Progenitor cell of endocrine pancreas (in vitro differentiated cells): ENCODE results near the gene CD320. TPM values are rescaled to one million over a fixed set of nuclear protein-coding genes. Genes with fewer than 3 reads are reported as not detected.
"Not testable (repeated sequence)": the region's sequence is repeated elsewhere in the genome, so short reads cannot be mapped to it uniquely, and the experiment has no call there.

ENCODE experiments used
- DNase-seq: peaks from one replicate; pipeline ENCODE4 v3.0.0; 2021; ENCODE audit warnings: low spot score; ENCODE audit not compliant: unreplicated experiment
- H3K27ac Mint-ChIP-seq: 2 replicates; pipeline ENCODE4 v1.8.0; 2021; ENCODE audit warnings: mild to moderate bottlenecking, moderate library complexity, mixed read lengths
- H3K27me3 Mint-ChIP-seq: 2 replicates; pipeline ENCODE4 v1.8.0; 2021; ENCODE audit warnings: mixed read lengths
- H3K36me3 Mint-ChIP-seq: 2 replicates; pipeline ENCODE4 v1.8.0; 2022; ENCODE audit warnings: mixed read lengths; ENCODE audit not compliant: insufficient read depth
- H3K4me1 Mint-ChIP-seq: 2 replicates; pipeline ENCODE4 v1.8.0; 2021; ENCODE audit warnings: low read depth, mixed read lengths
- H3K4me3 Mint-ChIP-seq: 2 replicates; pipeline ENCODE4 v1.8.0; 2021; ENCODE audit warnings: low read depth, mild to moderate bottlenecking, moderate library complexity, mixed read lengths
- H3K9me3 Mint-ChIP-seq: 2 replicates; pipeline ENCODE4 v1.8.0; 2021; ENCODE audit warnings: low read depth, mixed read lengths
- total RNA-seq: library from RNA; stranded (reverse); gene quantifications from 2 replicates; pipeline ENCODE4 v1.2.1, GENCODE V29; 2021
- TF ChIP-seq, protein P1 (sequence below): fragments of 200-600 bp; sonication (generic); IDR thresholded peaks from one replicate; pipeline ENCODE4 v1.5.0; 2021; ENCODE audit warnings: antibody characterized with exemption, mild to moderate bottlenecking; ENCODE audit not compliant: unreplicated experiment

Gene CD320
- total RNA-seq, 1 donor from 2014 or later = 63.1 TPM

DNA sequence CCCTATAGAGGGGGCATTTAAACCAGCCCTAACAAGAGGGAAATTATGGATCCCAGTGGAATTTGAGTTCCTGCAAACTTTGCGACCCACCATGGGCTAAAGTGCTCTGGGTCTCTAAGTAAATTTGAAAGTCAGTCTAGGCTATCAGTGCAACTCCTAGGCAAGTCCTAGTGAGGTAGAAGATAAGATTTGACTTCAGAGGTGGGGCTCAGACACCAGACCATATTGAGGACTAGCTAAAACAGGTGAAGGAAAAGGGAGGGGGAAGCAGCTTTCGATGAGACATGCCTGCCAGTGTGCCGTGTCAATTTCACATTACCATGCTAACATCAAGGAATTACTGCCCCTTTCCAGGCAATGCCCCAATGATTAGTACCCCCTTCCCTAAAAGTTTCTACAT is 38.4 kb downstream of the CD320 start:
- no peak overlapping the region for H3K27ac Mint-ChIP-seq

DNA sequence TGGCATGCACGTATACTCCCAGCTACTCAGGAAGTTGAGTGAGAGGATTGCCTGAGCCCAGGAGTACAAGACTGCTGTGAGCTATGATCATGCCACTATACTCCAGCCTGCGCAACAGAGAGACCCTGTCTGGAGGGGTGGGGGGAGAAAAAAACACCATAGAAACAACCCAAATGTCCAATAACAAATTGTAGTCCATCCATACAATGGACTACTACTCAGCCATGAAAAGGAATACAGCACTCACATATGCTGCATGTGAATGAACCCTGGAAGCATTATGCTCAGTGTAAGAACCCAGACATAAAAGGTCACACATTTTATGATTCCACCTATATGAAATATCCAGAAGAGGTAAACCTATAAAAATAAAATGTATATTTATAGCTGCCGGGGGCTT is 42.3 kb downstream of the CD320 start:
- DNase-seq = no peak
- Mint-ChIP-seq H3K27me3 (peaks cover 7% of the 10 kb centered on the region), H3K36me3 (no peaks in the 10 kb centered on the region), H3K27ac (no peak overlapping the region), H3K9me3 (peaks cover 3% of the 10 kb centered on the region), H3K4me3 (no peak overlapping the region), H3K4me1 (no peaks in the 10 kb centered on the region)
- TF ChIP-seq, protein P1, sequence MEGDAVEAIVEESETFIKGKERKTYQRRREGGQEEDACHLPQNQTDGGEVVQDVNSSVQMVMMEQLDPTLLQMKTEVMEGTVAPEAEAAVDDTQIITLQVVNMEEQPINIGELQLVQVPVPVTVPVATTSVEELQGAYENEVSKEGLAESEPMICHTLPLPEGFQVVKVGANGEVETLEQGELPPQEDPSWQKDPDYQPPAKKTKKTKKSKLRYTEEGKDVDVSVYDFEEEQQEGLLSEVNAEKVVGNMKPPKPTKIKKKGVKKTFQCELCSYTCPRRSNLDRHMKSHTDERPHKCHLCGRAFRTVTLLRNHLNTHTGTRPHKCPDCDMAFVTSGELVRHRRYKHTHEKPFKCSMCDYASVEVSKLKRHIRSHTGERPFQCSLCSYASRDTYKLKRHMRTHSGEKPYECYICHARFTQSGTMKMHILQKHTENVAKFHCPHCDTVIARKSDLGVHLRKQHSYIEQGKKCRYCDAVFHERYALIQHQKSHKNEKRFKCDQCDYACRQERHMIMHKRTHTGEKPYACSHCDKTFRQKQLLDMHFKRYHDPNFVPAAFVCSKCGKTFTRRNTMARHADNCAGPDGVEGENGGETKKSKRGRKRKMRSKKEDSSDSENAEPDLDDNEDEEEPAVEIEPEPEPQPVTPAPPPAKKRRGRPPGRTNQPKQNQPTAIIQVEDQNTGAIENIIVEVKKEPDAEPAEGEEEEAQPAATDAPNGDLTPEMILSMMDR = no peak

More for the DNA sequence above, 38.4 kb downstream of the CD320 start:
- DNase-seq = no peak
- Mint-ChIP-seq H3K9me3 (peaks cover 3% of the 10 kb centered on the region), H3K4me3 (no peak overlapping the region), H3K27me3 (peaks cover 7% of the 10 kb centered on the region), H3K36me3 (no peaks in the 10 kb centered on the region), H3K4me1 (no peaks in the 10 kb centered on the region)
- TF ChIP-seq, protein P1 = no peak

DNA sequence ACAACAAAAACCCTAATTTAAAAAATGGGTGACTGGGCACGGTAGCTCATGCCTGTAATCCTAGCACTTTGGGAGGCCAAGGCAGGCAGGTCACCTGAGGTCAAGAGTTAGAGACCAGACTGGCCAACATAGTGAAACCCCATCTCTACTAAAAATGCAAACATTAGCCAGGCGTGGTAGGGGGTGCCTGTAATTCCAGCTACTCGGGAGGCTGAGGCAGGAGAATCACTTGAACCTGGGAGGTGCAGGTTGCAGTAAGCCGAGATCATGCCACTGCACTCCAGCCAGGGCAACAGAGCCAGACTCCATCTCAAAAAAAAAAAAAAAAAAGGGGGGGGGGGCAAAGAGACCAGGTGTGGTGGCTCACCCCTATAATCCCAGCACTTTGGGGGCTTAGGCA is 43.9 kb downstream of the CD320 start:
- H3K4me1 Mint-ChIP-seq, H3K27ac Mint-ChIP-seq, H3K36me3 Mint-ChIP-seq, H3K9me3 Mint-ChIP-seq, H3K4me3 Mint-ChIP-seq, H3K27me3 Mint-ChIP-seq: not testable (repeated sequence)
- DNase-seq = peak; percentile 4

DNA sequence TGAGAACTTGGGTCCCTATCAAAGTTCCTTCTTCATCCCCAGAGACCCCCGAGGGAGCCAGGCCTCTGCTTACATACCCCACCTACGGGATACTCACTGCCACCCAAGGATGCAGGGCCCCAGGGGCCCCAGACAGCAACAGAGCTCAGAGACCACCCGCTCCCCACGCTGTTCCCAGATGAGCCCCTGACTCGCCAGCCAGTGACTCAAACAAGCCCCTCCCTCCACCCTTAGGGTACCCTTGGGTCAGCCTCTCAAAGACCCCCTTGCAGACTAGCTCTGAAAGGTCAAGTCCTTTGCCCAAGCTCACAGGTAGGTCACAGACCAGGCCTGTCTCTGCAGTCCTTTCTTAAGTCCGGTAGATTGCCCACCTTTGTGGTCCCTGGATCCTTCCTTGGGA is 45.7 kb downstream of the CD320 start:
- Mint-ChIP-seq H3K4me3 (no peak overlapping the region), H3K9me3 (peaks cover 3% of the 10 kb centered on the region), H3K27ac (no peak overlapping the region), H3K36me3 (peaks cover 11% of the 10 kb centered on the region), H3K27me3 (no peaks in the 10 kb centered on the region), H3K4me1 (no peaks in the 10 kb centered on the region)
- DNase-seq = no peak
- TF ChIP-seq, protein P1 = no peak

DNA sequence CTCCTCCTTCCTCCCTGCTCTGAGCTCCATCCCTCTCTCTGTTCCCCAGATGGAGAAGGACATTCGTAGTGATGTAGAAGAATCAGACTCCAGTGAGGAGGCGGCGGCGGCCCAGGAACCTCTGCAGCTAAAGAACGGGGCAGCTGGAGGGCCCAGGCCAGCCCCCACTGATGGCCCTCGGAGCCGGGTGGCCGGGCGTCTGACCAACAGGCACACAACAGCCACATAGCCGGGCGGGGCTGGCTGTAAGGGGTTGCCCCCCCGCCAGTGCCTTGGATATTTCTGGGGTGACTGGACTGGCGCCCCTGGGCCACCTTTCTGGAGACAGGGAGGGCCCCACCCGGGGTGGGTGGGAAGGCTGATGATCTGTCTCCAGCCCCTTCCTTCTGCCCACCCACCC is 46.3 kb downstream of the CD320 start:
- Mint-ChIP-seq H3K4me3 (no peak overlapping the region), H3K9me3 (peaks cover 3% of the 10 kb centered on the region), H3K4me1 (no peaks in the 10 kb centered on the region), H3K27ac (no peak overlapping the region), H3K27me3 (no peaks in the 10 kb centered on the region), H3K36me3 (peaks cover 13% of the 10 kb centered on the region)
- TF ChIP-seq, protein P1 = no peak
- DNase-seq = no peak

DNA sequence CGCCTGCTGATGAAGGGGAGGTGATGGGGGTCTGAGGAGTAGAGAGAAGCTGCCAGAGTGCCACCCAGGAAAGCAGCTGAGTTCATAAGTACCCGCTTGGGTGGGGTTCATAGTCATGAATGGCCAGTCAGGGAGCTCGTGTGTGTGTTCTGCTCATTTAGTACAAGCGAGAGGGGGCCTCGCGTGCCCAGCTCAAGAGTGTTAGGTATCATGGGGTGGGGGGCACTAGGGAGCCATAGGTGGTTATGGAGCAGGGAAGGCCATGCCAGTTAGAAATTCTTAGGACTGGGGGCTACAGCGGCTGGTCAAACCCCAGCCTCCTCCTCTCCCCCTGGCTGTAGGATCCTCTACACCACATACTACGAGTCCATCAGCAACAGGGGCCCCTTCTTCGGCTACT is 46.8 kb downstream of the CD320 start:
- peaks cover 3% of the 10 kb centered on the region for H3K9me3 Mint-ChIP-seq
- no peak for DNase-seq
- no peaks in the 10 kb centered on the region for H3K27me3 Mint-ChIP-seq
- H3K4me1 Mint-ChIP-seq = no peaks in the 10 kb centered on the region
- TF ChIP-seq, protein P1 = no peak
- H3K36me3 Mint-ChIP-seq = peaks cover 13% of the 10 kb centered on the region
- H3K27ac Mint-ChIP-seq = no peak overlapping the region
- H3K4me3 Mint-ChIP-seq = no peak overlapping the region
